SK-N-SH (cell line): Measurements from ENCODE around the gene DSCAML1. TPM values are rescaled to one million over a fixed set of nuclear protein-coding genes. Genes with fewer than 3 reads are reported as not detected.

Source experiments
- CTCF ChIA-PET: fragments of 300-600, 350-600 bp; formaldehyde crosslinking; extraction: SDS; loops from one replicate; lab custom pipeline; 2021; lab: Yijun Ruan, JAX
- POLR2A ChIA-PET: fragments of 350-600 bp; sonication (Branson Sonifier 250); formaldehyde crosslinking; extraction: SDS; loops from one replicate; lab custom pipeline; 2020; ENCODE audit warnings: antibody characterized with exemption, inconsistent platforms; lab: Yijun Ruan, JAX
- DNase-seq: peaks from one replicate; pipeline ENCODE4 v3.0.0; 2012
- H2AFZ ChIP-seq: fragments of 200-600 bp; sonication (generic); 2 replicates; pipeline ENCODE4 v1.8.1; 2016; ENCODE audit warnings: antibody characterized with exemption, mild to moderate bottlenecking, low read depth
- H3F3A ChIP-seq: fragments of 200-600 bp; sonication (generic); replicated peaks from 2 replicates; pipeline ENCODE3; 2016; ENCODE audit warnings: antibody characterized with exemption, mild to moderate bottlenecking; ENCODE audit not compliant: insufficient read depth
- H3K27ac ChIP-seq, 2 experiments: fragments of 200-500 bp in 1 of 2; fragments of 200-600 bp in 1 of 2; sonication (Bioruptor generic) in 1 of 2; sonication (generic), shearing (Covaris generic) in 1 of 2; 2 replicates each; pipeline versions ENCODE4 v1.5.1 to v1.6.1; 2014 to 2016; ENCODE audit warnings: low read depth in 2 of 2, inconsistent platforms in 1 of 2, low read length in 1 of 2, mild to moderate bottlenecking in 1 of 2, mixed read lengths in 1 of 2
- H3K27me3 ChIP-seq: fragments of 200-600 bp; sonication (generic), shearing (Covaris generic); 2 replicates; pipeline ENCODE4 v1.6.1; 2016; ENCODE audit warnings: mixed run types; ENCODE audit not compliant: insufficient read depth
- H3K36me3 ChIP-seq, 2 experiments: fragments of 200-500 bp in 1 of 2; fragments of 200-600 bp in 1 of 2; sonication (Bioruptor generic) in 1 of 2; sonication (generic) in 1 of 2; replicated peaks in 1 of 2; 2 replicates each; pipeline versions ENCODE3 to v1.5.1; 2014 to 2016; ENCODE audit warnings: low read length in 1 of 2, mild to moderate bottlenecking in 1 of 2; ENCODE audit not compliant: insufficient read depth in 2 of 2, control insufficient read depth in 1 of 2
- H3K4me1 ChIP-seq, 2 experiments: fragments of 200-500 bp in 1 of 2; fragments of 200-600 bp in 1 of 2; sonication (Bioruptor generic) in 1 of 2; sonication (generic), shearing (Covaris generic) in 1 of 2; 2 replicates each; pipeline versions ENCODE4 v1.5.1 to v1.6.1; 2014 to 2016; ENCODE audit warnings: low read depth in 1 of 2, low read length in 1 of 2, mixed run types in 1 of 2; ENCODE audit not compliant: insufficient read depth in 2 of 2, control insufficient read depth in 1 of 2
- H3K4me2 ChIP-seq: fragments of 200-600 bp; sonication (generic), shearing (Covaris generic); 2 replicates; pipeline ENCODE4 v1.6.1; 2017; ENCODE audit warnings: mixed run types
- H3K4me3 ChIP-seq, 2 experiments: fragments of 200-500 bp in 1 of 2; fragments of 200-600 bp in 1 of 2; sonication (Bioruptor generic) in 1 of 2; sonication (generic), shearing (Covaris generic) in 1 of 2; 2 replicates each; pipeline versions ENCODE4 v1.5.1 to v1.8.1; 2014 to 2016; ENCODE audit warnings: low read depth in 2 of 2, inconsistent platforms in 1 of 2, low read length in 1 of 2, mild to moderate bottlenecking in 1 of 2, mixed read lengths in 1 of 2, moderate library complexity in 1 of 2
- H3K79me2 ChIP-seq: fragments of 200-600 bp; sonication (generic); 2 replicates; pipeline ENCODE4 v1.8.1; 2017; ENCODE audit warnings: mild to moderate bottlenecking; ENCODE audit not compliant: insufficient read depth
- H3K9ac ChIP-seq: fragments of 200-600 bp; sonication (generic); 2 replicates; pipeline ENCODE4 v1.6.1; 2017; ENCODE audit warnings: mixed run types
- H3K9me2 ChIP-seq: fragments of 200-600 bp; sonication (generic); 2 replicates; pipeline ENCODE4 v1.6.1; 2017; ENCODE audit warnings: mixed run types
- H3K9me3 ChIP-seq: fragments of 200-600 bp; sonication (generic); 2 replicates; pipeline ENCODE4 v1.6.1; 2017; ENCODE audit warnings: mixed run types, mild to moderate bottlenecking, moderate library complexity
- H4K20me1 ChIP-seq: fragments of 200-600 bp; sonication (generic); 2 replicates; pipeline ENCODE4 v1.6.1; 2017; ENCODE audit warnings: mild to moderate bottlenecking, mixed run types; ENCODE audit not compliant: insufficient read depth
- ELF1 ChIP-seq: IDR thresholded peaks from 2 replicates; pipeline ENCODE4 v1.4.0; 2012
- EZH2phosphoT487 ChIP-seq: fragments of 200-600 bp; sonication (generic); IDR thresholded peaks from 2 replicates; pipeline ENCODE4 v1.6.1; 2017; ENCODE audit warnings: low read depth, mixed run types, mild to moderate bottlenecking, antibody characterized with exemption, moderate library complexity, borderline replicate concordance
- FOXJ3 ChIP-seq: sonication (generic); formaldehyde crosslinking; IDR thresholded peaks from 2 replicates; pipeline ENCODE4 v1.5.1; 2020; ENCODE audit warnings: mild to moderate bottlenecking, missing genetic modification reagents
- FOXM1 ChIP-seq: IDR thresholded peaks from 2 replicates; pipeline ENCODE4 v1.4.0; 2012; ENCODE audit warnings: low read depth, mild to moderate bottlenecking
- JUND ChIP-seq: IDR thresholded peaks from 2 replicates; pipeline ENCODE4 v1.4.0; 2012
- MEF2A ChIP-seq: IDR thresholded peaks from 2 replicates; pipeline ENCODE4 v1.4.0; 2012; ENCODE audit warnings: low read depth, borderline replicate concordance
- NRF1 ChIP-seq: IDR thresholded peaks from 2 replicates; pipeline ENCODE4 v1.6.1; 2012; ENCODE audit warnings: low read depth, mild to moderate bottlenecking, low read length
- POLR2AphosphoS5 ChIP-seq: IDR thresholded peaks from 2 replicates; pipeline ENCODE4 v1.6.1; 2012; ENCODE audit warnings: low read depth, low read length
- RAD21 ChIP-seq: IDR thresholded peaks from 2 replicates; pipeline ENCODE4 v1.6.1; 2012; ENCODE audit warnings: mild to moderate bottlenecking, low read length
- RXRA ChIP-seq: IDR thresholded peaks from 2 replicates; pipeline ENCODE4 v1.4.0; 2012; ENCODE audit warnings: low read depth, mild to moderate bottlenecking, borderline replicate concordance
- SIN3A ChIP-seq: IDR thresholded peaks from 2 replicates; pipeline ENCODE4 v1.6.1; 2012; ENCODE audit warnings: low read depth, mild to moderate bottlenecking, low read length, moderate library complexity, borderline replicate concordance
- TCF12 ChIP-seq: IDR thresholded peaks from 2 replicates; pipeline ENCODE4 v1.4.0; 2012
- WGBS: methylation state at CpG from one replicate; pipeline ENCODE4 v1.1.6; 2017; ENCODE audit warnings: low lambda C conversion rate; 5-methylcytosine and 5-hydroxymethylcytosine counted together
- polyA plus RNA-seq, 3 experiments: library from polyadenylated mRNA; depleted of rRNA; stranded (reverse); fragments of >200 nt; gene quantifications; 2 replicates each; pipeline ENCODE4 v1.2.3, GENCODE V29; 2012
- TF ChIP-seq, protein P1 (sequence below): IDR thresholded peaks from 2 replicates; pipeline ENCODE4 v1.4.0; 2012; ENCODE audit warnings: low read depth
- TF ChIP-seq, protein P2 (sequence below): fragments of 150-350 bp; IDR thresholded peaks from 2 replicates; pipeline ENCODE4 v1.6.1; 2017; ENCODE audit warnings: antibody characterized with exemption, low read length, low read depth, borderline replicate concordance
- TF ChIP-seq, protein P3 (sequence below): fragments of 150-350 bp; IDR thresholded peaks from 2 replicates; pipeline ENCODE4 v1.6.1; 2016; ENCODE audit warnings: mild to moderate bottlenecking, low read depth, low read length

The DSCAML1 gene
- polyA plus RNA-seq, 1 of the 3 experiments (the other 2 are of a cell fraction), result not detected

DNA sequence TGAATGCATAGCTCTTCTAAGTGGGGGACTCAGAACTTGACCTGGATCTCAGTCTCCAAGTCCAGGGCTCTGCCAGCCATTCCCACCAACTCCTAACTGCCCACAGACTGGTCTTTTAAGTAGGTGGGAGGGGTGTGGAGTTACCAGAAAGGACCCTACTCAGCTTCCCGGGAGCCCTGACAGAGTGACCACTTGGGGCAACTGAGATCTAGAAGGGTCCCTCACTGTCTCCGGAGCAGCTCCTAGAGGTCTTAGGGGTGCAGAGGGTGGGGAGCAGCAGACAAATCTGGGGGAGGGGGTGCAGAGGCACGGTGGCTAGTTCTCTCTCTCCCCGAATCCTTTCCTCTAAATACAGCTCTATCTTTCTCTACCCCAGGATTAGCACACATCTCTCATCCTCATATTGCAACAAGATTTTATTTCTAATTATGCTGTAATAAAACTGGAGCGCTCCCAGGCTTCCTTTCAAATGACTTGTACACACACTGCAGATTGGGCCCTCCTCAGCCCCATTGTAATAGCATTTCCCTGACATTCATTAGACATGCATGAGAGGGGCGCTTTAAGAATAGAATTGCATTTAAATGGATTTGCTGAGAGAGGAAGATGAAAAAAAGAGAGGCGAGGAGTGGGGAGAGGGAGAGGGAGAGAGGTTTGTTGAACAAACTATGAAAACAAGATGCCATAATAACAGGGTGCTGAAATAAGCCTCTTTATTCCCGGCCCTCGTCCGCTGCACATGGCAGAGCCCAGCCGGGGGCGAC lies 250.4 kb downstream of the DSCAML1 start:
- Histone ChIP-seq H2AFZ (no peak overlapping the region), H3K9me2 (no peaks in the 10 kb centered on the region), H3K9ac (no peak overlapping the region), H3K27me3 (peaks cover 5% of the 10 kb centered on the region; the same call in 1 of the 2 replicates), H3K27ac (no peak overlapping the region), H3K4me2 (no peak overlapping the region), H3F3A (no peaks in the 10 kb centered on the region), H3K4me1 (no peaks in the 10 kb centered on the region; a peak in 1 of 4 replicates), H3K36me3 (no peaks in the 10 kb centered on the region), H3K79me2 (no peaks in the 10 kb centered on the region), H3K4me3 (no peak overlapping the region), H3K9me3 (no peaks in the 10 kb centered on the region), H4K20me1 (no peaks in the 10 kb centered on the region)
- CTCF ChIA-PET, result interaction anchor here (0.7 kb wide), 1 partner anchor 11 kb away, joined by 3 read pairs; no protein-coding TSS in a partner anchor
- POLR2A ChIA-PET, result no interaction called here
- TF ChIP-seq RAD21 (no peak), MEF2A (no peak), RXRA (no peak)
- TF ChIP-seq, protein P1, sequence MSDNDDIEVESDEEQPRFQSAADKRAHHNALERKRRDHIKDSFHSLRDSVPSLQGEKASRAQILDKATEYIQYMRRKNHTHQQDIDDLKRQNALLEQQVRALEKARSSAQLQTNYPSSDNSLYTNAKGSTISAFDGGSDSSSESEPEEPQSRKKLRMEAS, result no peak
- 53% methylated on average over 12 of the region's 12 CpGs for WGBS
- DNase-seq, result no peak

DNA sequence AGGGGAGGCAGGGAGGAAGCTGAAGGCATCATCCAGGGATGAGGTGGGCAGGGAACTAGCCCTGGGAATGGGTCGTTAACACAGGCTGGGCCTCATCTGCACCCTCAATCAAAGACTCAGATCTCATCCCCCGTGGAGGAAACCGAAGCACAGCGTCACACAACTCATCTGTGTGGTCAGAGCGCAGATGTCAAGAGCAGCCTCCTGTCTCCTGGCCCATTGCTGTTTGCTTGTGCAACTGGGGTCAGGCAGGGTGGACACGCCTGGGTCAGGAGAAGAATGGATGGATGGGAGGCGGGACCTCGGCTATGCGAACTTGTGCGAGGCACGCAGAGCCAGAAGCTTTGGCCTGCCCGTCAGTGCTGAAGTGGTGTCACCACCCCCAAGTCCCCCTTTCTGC lies 251.3 kb downstream of the DSCAML1 start:
- TF ChIP-seq NRF1, result no peak
- no peak for TF ChIP-seq FOXJ3 (CRISPR knock-in tag)
- no peak for TF ChIP-seq FOXM1
- TF ChIP-seq, protein P2, sequence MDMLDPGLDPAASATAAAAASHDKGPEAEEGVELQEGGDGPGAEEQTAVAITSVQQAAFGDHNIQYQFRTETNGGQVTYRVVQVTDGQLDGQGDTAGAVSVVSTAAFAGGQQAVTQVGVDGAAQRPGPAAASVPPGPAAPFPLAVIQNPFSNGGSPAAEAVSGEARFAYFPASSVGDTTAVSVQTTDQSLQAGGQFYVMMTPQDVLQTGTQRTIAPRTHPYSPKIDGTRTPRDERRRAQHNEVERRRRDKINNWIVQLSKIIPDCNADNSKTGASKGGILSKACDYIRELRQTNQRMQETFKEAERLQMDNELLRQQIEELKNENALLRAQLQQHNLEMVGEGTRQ, result no peak
- TF ChIP-seq, protein P3, sequence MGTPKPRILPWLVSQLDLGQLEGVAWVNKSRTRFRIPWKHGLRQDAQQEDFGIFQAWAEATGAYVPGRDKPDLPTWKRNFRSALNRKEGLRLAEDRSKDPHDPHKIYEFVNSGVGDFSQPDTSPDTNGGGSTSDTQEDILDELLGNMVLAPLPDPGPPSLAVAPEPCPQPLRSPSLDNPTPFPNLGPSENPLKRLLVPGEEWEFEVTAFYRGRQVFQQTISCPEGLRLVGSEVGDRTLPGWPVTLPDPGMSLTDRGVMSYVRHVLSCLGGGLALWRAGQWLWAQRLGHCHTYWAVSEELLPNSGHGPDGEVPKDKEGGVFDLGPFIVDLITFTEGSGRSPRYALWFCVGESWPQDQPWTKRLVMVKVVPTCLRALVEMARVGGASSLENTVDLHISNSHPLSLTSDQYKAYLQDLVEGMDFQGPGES, result no peak
- TF ChIP-seq SIN3A, result no peak
- no peak for TF ChIP-seq ELF1
- TF ChIP-seq EZH2phosphoT487, result no peak
- TF ChIP-seq JUND, result no peak
- TF ChIP-seq TCF12, result no peak
- no peak for TF ChIP-seq POLR2AphosphoS5
- TF ChIP-seq, protein P1, result no peak
- CTCF ChIA-PET, result no interaction called here
- no peak for DNase-seq
- Histone ChIP-seq H3K4me2 (no peak overlapping the region), H3K9ac (no peak overlapping the region), H3K27me3 (peaks cover 13% of the 10 kb centered on the region; the same call in 1 of the 2 replicates), H3K36me3 (no peaks in the 10 kb centered on the region), H3K9me2 (no peaks in the 10 kb centered on the region), H3K79me2 (no peaks in the 10 kb centered on the region), H4K20me1 (no peaks in the 10 kb centered on the region), H3F3A (no peaks in the 10 kb centered on the region), H3K4me3 (no peak overlapping the region), H3K4me1 (no peaks in the 10 kb centered on the region; a peak in 1 of 4 replicates), H3K27ac (no peak overlapping the region), H2AFZ (no peak overlapping the region), H3K9me3 (no peaks in the 10 kb centered on the region)
- 71% methylated on average over 12 of the region's 12 CpGs for WGBS
- POLR2A ChIA-PET, result no interaction called here
